Embryonic facial prominence (tissue), 1 donor: ENCODE results near the gene TNIP3.
"Not testable (repeated sequence)": the region's sequence is repeated elsewhere in the genome, so short reads cannot be mapped to it uniquely, and the experiment has no call there.

Source experiments
- DNase-seq: peaks from one replicate; pipeline ENCODE4 v3.0.0-alpha.2; 2016; ENCODE audit errors: extremely low spot score

Gene TNIP3

GRCh38 chr4:121177246-121178137, 13.4 kb upstream of the TNIP3 start:
- no peak for DNase-seq

GRCh38 chr4:121176082-121176934, 12.2 kb upstream of the TNIP3 start:
- DNase-seq = no peak

GRCh38 chr4:121171477-121171876, 7.4 kb upstream of the TNIP3 start:
- DNase-seq = not testable (repeated sequence)

- no peak for DNase-seq
These were observed 4.5 kb upstream of the TNIP3 start for GRCh38 chr4:121168446-121169281.

- no peak for DNase-seq
These were observed 2.9 kb upstream of the TNIP3 start for GRCh38 chr4:121166976-121167375.

- no peak for DNase-seq
These were observed 1.1 kb upstream of the TNIP3 start for GRCh38 chr4:121165206-121165605.

- DNase-seq = no peak
These were observed 7.0 kb downstream of the TNIP3 start for GRCh38 chr4:121156822-121157769.

GRCh38 chr4:121155893-121156292, 8.2 kb downstream of the TNIP3 start:
- DNase-seq = no peak

- DNase-seq = no peak
These were observed 10.0 kb downstream of the TNIP3 start for GRCh38 chr4:121154103-121154515.

- DNase-seq = no peak
These were observed 12.2 kb downstream of the TNIP3 start for GRCh38 chr4:121151942-121152341.

- no peak for DNase-seq
These were observed 13.6 kb downstream of the TNIP3 start for GRCh38 chr4:121150486-121150885.

- no peak for DNase-seq
These were observed 14.1 kb downstream of the TNIP3 start for GRCh38 chr4:121150003-121150402.

- DNase-seq = no peak
These were observed 15.5 kb downstream of the TNIP3 start for GRCh38 chr4:121148621-121149020.

- DNase-seq = no peak
These were observed 16.1 kb downstream of the TNIP3 start for GRCh38 chr4:121148000-121148399.

GRCh38 chr4:121146530-121146929, 17.6 kb downstream of the TNIP3 start:
- DNase-seq = no peak

- DNase-seq = no peak
These were observed 18.7 kb downstream of the TNIP3 start for GRCh38 chr4:121145430-121145829.

- no peak for DNase-seq
These were observed 20.1 kb downstream of the TNIP3 start for GRCh38 chr4:121144021-121144420.

- DNase-seq = no peak
These were observed 21.0 kb downstream of the TNIP3 start for GRCh38 chr4:121143131-121143530.

- DNase-seq = no peak
These were observed 23.2 kb downstream of the TNIP3 start for GRCh38 chr4:121140716-121141460.
